ENCODE measurements around the gene ARHGEF18. TPM values are rescaled to one million over a fixed set of nuclear protein-coding genes. Genes with fewer than 3 reads are reported as not detected.

Gene ARHGEF18
- total and polyA plus RNA-seq, 2 donors (not counting 1 experiment from before 2014, with no cell fraction given), result 74.0 to 94.9 TPM

DNA sequence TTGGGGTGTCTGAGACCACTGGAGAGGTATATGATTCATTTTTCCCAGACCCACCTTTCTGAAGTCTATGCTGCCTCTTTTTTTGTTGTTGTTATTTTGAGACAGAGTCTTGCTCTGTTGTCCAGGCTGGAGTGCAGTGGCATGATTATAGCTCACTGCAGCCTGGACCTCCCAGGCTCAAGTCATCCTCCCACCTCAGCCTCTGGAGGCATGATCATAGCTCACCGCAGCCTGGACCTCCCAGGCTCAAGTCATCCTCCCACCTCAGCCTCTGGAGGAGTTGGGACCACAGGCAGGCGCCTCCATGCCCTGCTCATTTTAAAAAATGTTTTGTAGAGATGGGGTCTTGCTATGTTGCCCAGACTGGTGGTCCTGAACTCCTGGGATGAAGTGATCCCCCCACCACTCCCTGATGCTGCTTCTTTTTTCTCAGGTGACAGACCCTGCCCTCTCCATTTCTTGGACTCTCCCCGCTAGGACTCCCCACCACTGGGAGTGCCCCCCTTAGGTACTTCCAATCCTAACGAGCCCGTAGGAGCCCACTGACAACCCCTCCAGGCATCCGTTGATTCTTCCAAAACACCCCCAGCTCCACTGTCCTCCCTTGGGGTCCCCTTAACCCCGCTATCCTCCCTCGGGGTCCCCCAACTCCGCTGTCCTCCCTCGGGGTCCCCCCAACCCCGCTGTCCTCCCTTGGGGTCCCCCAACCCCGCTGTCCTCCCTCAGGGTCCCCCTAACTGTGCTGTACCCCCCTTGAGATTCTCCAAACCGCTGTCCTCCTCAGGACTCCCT is 45.4 kb downstream of the ARHGEF18 start:
- ATAC-seq (ENCODE audit: low read depth) (no peak), DNase-seq (no peak)
- peak overlapping the region; percentile 91 for H3K4me3 Mint-ChIP-seq
- Histone ChIP-seq H3K27me3 (replicated peaks in 1 of 4; ENCODE audit: control extremely low read depth in 1 of 4, control insufficient read depth in 3 of 4, insufficient read depth in 4 of 4, low read length in 3 of 4) (no peaks in the 10 kb centered on the region), H3K27ac (ENCODE audit: low read length in 2 of 2) (peak overlapping the region; percentile 30 to 82), H3K36me3 (replicated peaks in 1 of 2; ENCODE audit: control extremely low read depth in 1 of 2, control insufficient read depth in 1 of 2, extremely low read depth in 1 of 2, insufficient read depth in 2 of 2, low read length in 1 of 2) (peaks cover 5 to 53% of the 10 kb centered on the region in 2 experiments), H3K79me2 (ENCODE audit: control insufficient read depth, insufficient read depth, low read length) (peaks cover 97% of the 10 kb centered on the region), H3K9ac (ENCODE audit: low read length) (peak overlapping the region; percentile 71), H3K9me3 (ENCODE audit: control extremely low read depth in 1 of 3, control insufficient read depth in 2 of 3, insufficient read depth in 1 of 3, low read length in 2 of 3) (no peaks in the 10 kb centered on the region), H4K20me1 (ENCODE audit: control insufficient read depth, insufficient read depth, low read length, poor library complexity, severe bottlenecking) (peaks cover 92% of the 10 kb centered on the region), H3K4me3 (ENCODE audit: control extremely low read depth in 1 of 5, extremely low read depth in 1 of 5, insufficient read depth in 1 of 5, low read depth in 2 of 5, low read length in 4 of 5) (peak overlapping the region in 4 of 5 experiments; percentile 36 to 67 (median 60)), H3K4me1 (ENCODE audit: control insufficient read depth in 2 of 2, insufficient read depth in 2 of 2, low read length in 2 of 2) (peaks cover 40 to 43% of the 10 kb centered on the region in 2 donors), H2AFZ (ENCODE audit: insufficient read depth, low read depth, low read length, poor library complexity, severe bottlenecking) (peak overlapping the region; percentile 9), H3K4me2 (replicated peaks; ENCODE audit: low read depth, low read length, poor library complexity, severe bottlenecking) (peak overlapping the region; percentile 96)
- WGBS (ENCODE audit: insufficient coverage), result 20% methylated on average over 9 of the region's 13 CpGs
- TF ChIP-seq, protein P1, sequence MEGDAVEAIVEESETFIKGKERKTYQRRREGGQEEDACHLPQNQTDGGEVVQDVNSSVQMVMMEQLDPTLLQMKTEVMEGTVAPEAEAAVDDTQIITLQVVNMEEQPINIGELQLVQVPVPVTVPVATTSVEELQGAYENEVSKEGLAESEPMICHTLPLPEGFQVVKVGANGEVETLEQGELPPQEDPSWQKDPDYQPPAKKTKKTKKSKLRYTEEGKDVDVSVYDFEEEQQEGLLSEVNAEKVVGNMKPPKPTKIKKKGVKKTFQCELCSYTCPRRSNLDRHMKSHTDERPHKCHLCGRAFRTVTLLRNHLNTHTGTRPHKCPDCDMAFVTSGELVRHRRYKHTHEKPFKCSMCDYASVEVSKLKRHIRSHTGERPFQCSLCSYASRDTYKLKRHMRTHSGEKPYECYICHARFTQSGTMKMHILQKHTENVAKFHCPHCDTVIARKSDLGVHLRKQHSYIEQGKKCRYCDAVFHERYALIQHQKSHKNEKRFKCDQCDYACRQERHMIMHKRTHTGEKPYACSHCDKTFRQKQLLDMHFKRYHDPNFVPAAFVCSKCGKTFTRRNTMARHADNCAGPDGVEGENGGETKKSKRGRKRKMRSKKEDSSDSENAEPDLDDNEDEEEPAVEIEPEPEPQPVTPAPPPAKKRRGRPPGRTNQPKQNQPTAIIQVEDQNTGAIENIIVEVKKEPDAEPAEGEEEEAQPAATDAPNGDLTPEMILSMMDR (IDR thresholded peaks at IDR 0.05), result no peak
- no peak for TF ChIP-seq EZH2 (IDR thresholded peaks at IDR 0.05; ENCODE audit: borderline replicate concordance, insufficient read depth, low read depth, low read length, poor library complexity, severe bottlenecking)
- intact Hi-C loops (cut with micrococcal nuclease), result no loop called here
- no peaks in the 10 kb centered on the region for H3K27me3 Mint-ChIP-seq
- peak overlapping the region; percentile 84 for H3K27ac Mint-ChIP-seq
- CTCF ChIA-PET, result interaction anchor here (0.9 to 1.7 kb wide), 3 partner anchors 12 to 64 kb away, joined by 3 to 4 read pairs (median 3); no protein-coding TSS in a partner anchor
- peaks cover 38% of the 10 kb centered on the region for H3K4me1 Mint-ChIP-seq
- POLR2A ChIA-PET, result interaction anchor here (0.6 to 0.8 kb wide), 3 partner anchors 45 to 1033 kb away, joined by 3 to 4 read pairs (median 4); partner anchors contain the start of genes ARHGEF18 and CLPP
- H3K9me3 Mint-ChIP-seq (ENCODE audit: insufficient read depth), result no peaks in the 10 kb centered on the region

Measured in B cell (primary cell).